GM19452 (cell line): Measurements from ENCODE around the gene BTG4.
A peak's percentile ranks its signal among the peaks of the same experiment; 100 is the strongest.

Experiments used
- ATAC-seq: cut with Tn5 transposase; IDR thresholded peaks from one replicate; pipeline ENCODE4 v1.9.1; 2021; ENCODE audit not compliant: unreplicated experiment

BTG4 gene

DNA sequence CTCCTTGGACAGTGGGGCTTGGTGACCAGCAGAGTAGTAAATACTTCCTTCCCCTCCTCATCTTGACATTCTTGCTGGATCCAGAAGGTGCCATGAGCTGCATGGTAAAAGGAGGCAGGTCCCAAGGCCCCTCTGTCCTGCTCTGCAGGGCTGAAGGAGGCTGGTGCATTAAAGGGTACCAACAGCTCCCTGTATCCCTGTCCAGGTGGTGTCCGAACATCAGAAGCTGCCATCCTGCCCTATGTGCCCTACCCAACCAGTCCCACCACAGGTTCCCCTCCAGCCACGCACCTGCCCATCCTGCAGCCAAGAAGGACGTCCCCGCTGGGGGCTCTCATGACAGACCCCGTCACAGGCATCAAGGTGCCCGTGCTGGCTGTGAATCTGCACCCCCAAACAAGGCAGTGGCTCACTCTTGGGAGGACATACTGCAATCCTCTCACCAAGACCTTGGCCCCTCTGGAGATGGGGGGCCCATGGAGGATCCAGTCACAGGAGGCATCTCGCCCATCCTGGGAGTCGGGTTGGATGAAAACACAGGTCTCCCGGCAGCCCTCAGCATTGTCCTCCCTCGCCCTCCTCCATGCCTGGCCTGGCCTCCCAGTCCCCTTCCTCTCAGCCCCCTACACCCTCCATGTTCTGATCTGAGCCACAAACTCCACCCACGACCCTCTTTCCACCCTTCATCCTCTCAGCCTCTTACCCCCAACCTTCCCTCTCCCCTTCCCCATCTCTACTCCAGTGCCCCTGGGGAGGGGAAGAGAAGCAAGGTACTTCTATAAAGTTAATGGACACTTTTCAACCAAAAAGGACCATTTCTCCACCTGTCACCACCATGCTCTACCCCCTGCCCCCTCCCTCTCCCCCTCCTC lies 55.1 kb downstream of the BTG4 start:
- no peak for ATAC-seq

DNA sequence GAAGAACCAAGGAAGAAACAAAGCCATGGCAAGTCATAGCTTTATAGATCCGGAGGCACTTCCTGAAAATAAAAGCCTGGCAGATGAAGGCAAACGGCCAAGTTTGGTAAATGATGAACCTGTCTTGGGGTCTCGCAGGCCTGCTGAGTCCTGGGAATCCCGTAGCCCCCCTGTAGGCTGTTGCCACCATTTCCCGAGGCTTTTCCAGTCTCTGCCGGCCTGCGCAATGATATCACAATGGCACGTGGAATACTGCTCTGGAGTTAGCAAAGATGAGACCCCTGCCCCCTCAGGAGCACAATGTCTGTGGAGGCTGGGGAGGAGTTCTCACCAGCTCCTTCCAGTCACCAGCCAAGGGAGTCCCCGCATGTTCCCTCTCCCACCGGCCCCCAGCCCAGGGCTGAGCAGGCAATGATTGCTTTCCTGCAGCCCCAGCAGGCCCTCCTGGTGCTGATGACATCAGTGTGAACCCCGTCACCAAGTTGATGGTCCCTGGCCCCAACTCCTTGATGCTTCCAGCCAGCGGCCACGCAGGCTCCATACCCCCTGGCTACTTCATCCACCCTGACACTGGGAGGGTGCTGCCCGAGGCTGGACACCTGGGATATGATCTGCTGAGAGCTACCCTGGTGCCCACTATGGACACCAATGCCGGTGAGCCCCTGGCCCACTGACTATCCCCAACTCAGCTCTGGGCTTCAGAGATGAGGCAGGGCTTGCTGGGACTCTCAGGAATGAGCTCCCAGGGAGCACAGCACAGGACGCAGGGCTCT lies 55.9 kb downstream of the BTG4 start:
- no peak for ATAC-seq

DNA sequence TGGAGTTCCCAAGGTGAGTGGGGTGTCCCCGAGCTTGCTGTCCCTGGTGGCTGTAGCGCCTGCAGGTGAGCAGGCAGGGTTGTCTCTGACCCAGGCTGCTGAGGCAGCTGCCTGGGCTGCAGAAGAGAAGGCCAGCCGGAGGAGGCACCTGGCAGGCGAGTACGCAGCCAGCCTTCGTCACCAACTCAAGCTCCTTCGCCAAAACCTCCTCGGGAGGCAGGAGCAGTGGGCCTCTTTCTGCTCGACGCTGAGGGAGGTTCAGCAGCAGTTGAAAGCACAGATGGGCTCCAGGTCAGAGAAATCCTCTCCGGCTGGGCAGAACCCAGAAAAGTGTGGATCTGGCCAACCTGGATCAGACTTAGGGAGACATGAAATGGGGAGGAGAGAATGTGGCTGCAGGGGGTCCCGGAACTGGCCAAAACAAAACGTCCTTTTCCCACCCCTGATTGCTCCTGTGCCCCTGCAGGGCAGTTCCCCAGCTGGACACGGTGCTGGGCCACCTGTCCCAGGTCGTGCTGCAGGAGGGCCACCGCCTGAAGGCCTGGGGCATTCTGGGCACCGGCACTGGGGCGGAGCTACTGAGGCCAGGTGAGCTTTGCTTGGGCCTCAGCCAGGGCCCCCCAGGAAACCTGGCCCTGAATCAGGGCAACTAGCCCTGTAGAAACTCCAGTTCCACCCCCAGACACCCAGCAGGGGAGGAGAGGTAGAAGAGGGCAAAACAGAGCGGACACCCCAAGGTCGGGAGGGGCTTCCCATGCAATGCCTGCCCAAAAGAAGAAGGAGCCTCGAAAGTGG lies 56.7 kb downstream of the BTG4 start:
- no peak for ATAC-seq

DNA sequence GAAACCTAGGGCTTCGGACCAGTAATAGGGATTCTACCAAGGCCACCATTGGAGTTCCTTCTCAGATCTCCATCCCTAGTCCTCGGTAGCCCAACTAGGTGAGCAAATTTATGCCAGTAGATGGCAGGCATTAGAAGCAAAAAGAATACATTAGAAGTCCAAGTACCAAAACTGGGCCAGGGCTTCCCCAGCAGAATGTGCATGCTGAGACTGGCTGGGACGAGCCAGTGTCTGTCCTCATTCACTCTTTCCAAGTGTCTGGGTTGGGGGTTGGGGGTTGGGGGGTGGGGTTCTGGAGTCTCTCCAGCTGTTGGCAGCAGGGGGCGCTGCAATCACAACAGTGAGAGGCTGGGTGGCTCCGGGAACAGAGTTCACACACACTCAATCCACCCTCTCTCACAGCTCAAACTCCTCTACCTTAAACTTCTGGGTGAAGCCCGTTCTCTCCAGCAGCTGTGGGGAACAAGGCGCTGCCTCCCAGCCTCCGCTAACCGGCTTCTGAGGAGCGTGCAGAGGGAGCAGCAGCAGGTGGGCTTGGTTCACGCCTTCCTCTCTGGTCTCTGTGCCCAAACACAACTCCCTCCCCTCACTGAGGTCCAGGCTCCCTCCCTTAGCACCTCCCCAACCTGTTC lies 57.5 kb downstream of the BTG4 start:
- ATAC-seq = no peak

DNA sequence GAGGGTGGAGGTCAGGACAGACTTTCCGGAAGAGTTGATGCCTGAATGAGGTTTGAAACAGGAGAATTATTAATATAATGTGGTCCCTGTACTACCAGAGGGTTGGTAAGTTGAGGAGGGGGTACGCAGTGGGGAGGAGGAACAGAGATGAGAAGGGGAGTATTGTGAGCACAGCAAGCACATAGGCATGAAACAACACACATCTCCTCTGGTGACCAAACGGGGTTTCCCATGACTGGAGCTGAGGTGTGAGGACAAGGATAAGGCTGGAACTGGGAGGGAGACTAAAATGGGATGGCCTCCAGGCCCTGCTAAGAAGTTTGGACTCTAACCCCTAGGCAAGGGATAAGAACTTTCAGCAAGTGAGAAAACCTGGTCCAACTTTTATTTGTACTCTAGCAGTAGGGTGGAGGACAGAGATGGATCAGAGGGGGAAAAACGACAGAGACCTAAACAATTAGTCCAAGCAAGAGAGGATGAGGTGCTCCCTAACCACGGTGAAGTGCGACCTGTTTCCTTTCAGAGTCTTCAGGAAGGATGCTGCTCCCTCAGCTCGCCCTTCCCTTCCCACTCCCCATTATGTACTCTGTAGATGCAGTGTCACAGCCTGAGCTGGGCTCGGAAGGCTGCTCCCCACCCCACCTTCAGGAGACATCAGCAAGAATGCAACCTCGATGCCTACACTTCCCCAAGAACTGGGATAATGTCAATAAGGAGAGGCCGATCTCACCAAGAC lies 59.2 kb downstream of the BTG4 start:
- ATAC-seq = no peak

DNA sequence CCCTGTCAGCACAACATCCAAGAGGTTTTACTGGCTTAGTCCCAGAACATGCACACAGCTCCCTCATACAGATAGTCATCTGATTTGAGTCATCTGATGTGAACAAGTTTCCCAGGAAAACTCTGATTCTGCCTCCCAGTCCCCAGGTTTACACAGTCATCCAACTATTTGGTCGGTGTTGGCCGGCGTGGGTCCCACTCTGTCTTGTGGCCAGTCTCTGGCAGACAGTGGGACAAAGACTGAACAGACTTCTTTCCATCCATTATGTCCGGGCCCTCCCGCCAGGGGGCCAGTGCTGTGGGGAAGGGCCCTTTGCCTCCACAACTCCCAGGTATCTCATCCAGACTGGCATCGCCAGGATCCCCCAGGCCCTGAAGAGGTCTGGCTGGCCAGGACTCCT lies 60.0 kb downstream of the BTG4 start:
- no peak for ATAC-seq

DNA sequence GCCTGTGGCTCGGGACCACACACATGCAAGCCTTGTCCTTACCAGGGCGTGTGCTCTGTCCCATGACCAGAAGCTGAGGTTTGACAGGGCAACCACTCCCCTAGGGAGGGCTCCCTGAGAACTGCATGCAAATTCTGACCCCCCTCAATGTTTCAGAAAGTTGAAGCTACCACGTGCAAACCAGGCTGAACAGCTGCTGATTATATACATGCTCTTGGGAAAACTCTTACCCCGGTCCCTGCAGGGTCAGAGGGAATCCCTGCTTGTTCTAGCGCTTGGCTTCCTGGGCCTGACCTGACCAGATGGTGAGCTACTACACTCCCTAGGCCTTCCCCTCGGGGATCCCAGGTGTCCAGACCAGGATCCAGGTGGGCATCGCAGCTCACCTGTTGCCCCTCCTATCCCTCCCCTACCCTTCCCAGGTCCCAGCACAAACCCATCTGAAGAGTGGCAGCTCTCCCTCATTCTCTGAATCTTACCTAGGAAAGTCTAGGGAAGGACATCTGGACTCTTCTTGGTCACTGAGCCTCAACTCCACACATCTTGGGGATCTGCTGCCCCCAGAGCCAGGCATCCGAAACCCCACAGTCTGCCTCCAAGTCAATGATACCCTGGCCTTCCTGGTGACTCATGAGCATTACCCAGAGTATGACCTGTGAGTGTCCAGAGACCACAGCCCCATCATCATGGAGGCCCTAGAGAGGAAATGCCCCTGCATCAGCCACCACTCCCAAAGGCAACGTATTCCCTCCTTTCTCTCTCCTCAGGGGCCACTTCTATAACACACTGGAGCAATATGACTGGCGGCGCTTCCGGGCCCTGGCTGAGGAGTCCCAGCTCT lies 61.5 kb downstream of the BTG4 start:
- peak; percentile 86 for ATAC-seq

DNA sequence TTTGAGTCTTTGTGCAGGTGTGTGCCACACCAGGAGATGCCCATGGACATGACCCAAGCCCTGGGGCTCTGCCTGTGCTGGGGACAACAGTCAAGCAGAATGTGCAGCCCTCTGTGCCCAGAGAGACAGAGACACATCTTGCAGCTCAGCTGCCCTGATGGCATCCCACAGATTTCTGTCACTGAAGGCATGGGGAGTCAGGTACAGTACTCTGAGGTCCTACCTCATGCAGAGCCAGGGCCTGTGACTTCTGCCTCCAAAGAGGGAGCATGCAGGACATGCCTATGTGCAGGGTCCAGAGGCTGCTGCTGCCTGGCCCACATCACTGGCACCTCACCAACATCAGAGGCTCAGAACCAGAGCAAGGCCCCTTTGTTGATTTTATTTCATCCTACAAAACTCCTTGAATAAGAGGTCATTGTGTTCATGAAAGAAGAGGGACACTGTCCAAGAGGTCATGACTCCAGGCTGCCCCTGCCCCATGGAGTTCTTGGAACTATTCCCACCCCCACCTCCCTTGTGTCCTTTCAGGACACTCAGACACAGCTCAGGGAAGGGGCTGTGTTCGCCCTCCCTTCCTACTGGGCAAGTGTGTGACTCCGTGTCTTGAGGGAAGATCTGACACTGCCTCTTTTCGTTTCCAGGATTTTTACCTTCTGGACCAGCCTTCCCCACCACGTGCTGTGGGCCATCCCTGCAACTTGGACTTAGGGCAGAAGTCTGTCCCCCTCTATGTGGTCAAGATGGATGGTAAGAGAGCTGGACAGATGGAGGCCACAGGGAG lies 62.3 kb downstream of the BTG4 start:
- ATAC-seq = no peak

DNA sequence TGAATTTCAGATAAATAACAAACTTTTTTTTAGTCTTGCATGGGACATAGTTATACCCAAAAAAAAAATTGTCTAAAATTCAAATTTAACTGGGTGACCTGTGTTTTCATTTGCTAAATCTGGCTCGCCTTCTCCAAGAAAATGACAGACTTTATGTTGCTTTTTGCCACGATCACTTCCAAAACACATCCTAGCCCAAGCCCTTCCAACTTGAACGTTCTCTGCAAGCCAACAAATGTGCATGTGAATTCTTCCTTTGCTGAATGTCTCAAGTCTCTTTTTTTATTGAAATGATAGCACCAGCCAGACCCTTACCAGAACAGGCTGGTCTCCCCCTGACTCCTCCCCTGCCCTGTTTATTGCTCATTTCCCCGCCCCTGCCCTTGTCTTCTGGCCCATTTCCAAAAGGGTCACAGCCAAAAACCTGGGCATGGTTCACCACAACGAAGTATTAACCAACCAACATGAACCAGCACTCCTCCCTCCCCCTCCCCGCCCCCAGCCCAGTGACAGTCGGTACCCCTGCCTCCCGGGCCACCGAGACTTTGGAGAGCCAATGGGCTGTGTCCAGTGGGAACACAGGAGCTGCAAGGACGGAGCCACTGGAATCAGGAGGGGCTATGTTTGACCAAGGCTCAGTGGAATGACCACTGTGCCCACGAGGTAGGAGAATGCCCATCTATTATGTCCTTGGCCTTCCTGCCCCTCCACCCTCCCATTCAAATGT lies 63.2 kb downstream of the BTG4 start:
- ATAC-seq = no peak

DNA sequence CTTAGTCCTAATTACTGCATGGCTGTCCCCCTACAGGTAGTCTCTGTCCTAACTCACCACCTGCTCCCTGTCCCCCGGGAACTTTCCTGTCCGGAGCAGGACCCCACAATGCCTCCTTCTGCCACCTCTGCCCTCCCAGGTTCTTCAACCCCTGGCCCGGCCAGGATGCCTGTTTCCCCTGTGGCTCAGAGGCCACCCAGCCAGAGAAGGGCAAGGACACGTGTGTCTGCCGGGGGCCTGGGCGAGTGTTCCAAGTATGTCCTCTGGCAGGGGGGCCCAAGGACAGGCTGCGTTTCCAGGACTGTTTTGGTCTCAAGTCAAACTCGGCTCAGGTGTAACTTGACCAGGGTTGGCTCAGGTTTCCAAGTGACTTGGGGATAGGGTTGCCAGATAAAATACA lies 63.8 kb downstream of the BTG4 start:
- ATAC-seq = no peak

DNA sequence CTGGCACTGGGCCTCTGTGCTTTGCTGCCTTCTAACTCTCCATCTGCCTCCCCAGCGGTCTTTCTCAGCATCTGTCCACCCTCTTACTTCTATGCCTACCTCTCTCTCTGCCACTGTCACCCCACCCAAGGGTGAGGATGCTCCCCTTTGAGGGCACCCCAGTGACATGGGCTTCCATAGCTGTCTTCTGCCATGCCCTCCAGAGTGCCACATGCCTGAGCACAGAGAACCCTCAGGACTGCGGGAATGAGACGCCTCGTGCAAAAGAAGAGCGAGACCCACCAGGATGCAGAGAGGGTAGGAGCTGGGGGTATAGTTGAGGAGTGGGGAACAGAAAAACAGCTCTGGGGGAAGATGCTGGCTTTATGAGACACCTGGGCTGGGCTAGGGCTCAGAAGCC lies 64.3 kb downstream of the BTG4 start:
- ATAC-seq = no peak

DNA sequence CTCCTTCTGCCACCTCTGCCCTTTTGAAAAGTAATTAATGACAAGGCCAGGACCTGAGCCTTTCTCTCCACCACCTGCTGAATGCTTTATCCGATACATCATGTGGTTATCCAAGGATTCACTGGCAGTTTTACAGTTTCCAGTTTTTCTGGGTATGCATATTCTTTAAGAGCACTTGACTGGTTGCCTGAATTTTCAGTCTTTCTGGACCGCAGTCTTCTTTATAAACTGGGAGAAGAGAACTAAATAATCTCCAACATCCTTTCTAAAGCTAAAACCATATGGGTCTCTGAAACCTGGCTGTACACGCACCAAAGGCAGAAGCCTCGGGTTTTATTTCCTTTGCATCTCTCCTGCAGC lies 65.1 kb downstream of the BTG4 start:
- no peak for ATAC-seq

DNA sequence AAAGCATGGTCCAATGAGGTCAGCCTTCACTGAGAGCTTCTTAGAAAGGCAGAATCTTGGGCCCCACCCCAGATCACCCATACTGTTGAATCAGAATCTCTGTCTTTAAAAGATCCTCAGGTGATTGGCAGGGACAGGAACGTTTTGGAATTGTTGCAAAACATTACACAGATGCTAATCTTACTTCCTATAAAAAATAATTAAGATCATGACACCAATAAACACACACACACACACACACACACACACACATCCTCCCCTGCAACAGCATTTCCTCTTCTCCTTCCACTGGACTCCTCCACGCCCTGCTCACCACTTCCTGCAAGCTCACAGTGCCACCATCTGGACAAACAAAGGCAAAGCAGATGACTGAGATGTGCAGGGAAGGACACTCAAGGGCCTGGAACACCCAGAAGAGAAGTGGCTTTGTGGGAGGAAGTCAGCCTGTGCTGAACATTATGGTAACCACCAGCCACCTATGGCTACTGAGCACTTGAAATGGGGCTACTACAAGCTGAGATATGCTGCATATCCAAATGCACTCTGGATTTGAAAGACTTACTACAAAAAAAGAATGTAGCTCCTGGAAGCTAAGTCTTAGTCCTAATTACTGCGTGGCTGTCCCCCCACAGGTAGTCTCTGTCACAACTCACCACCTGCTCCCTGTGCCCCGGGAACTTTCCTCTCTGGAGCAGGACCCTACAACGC lies 65.6 kb downstream of the BTG4 start:
- ATAC-seq = peak; percentile 81

DNA sequence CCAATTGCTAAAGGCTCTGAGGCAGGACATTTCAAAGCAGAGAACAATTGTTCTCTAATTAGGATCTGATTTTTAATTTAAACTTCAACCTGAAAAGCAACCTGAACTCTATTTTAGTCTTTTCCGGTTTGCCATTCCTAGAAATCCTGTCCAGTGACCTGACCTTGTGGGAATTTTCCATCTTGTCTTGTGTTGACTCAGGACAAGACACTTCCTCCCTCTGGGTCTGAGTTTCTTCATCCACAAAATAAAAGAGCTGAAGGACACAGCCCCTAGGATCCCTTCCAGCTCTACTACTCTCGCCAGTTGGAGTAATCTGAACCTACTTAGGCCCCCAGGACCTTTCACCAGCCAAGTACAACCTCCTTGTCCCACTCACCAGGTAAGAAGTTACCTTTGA lies 66.6 kb downstream of the BTG4 start:
- no peak for ATAC-seq
